H1 (cell line): Measurements from ENCODE around the gene DOK6. TPM values are rescaled to one million over a fixed set of nuclear protein-coding genes. Genes with fewer than 3 reads are reported as not detected.

Experiments
- KDM5A ChIP-seq: fragments of 200-600 bp; IDR thresholded peaks from 2 replicates; pipeline ENCODE4 v1.7.1; 2012; ENCODE audit warnings: mild to moderate bottlenecking, low read length, inconsistent platforms, mixed read lengths
- PHF8 ChIP-seq: fragments of 200-600 bp; sonication (generic); conservative IDR thresholded peaks from 2 replicates; pipeline ENCODE4 v1.7.1; 2012; ENCODE audit warnings: low read depth, mild to moderate bottlenecking, inconsistent platforms, low read length, moderate library complexity
- TAF1 ChIP-seq: IDR thresholded peaks from 2 replicates; pipeline ENCODE4 v1.6.1; 2011; ENCODE audit warnings: mild to moderate bottlenecking, low read depth, low read length
- TCF12 ChIP-seq: IDR thresholded peaks from 2 replicates; pipeline ENCODE4 v1.6.1; 2011; ENCODE audit warnings: low read depth, mild to moderate bottlenecking, low read length
- TEAD4 ChIP-seq: IDR thresholded peaks from 2 replicates; pipeline ENCODE4 v1.6.1; 2012; ENCODE audit warnings: low read depth, low read length, inconsistent platforms, mixed read lengths
- polyA plus RNA-seq, 7 experiments: library from polyadenylated mRNA; depleted of rRNA in 3 of 7; stranded (reverse) in 5 of 7; unstranded in 2 of 7; fragments of >200 nt in 5 of 7; fragments of 200-250 nt in 2 of 7; gene quantifications; 1 replicate in 5 of 7; 2 replicates in 1 of 7; 4 replicates in 1 of 7; pipeline versions ENCODE4 v1.2.1 to v1.2.3, GENCODE V29; 2011 to 2013; ENCODE audit warnings: missing spikeins in 2 of 7, mixed read lengths in 2 of 7
- total RNA-seq: library from RNA; stranded (reverse); fragmentation: NEBNext Ultra II Directional; extraction: Animal tissue kit (Norgen Biotek cat#: 25700); gene quantifications from 2 replicates; pipeline ENCODE4 v1.2.1, GENCODE V29; 2021

The DOK6 gene
- total and polyA plus RNA-seq, 2 of the 8 experiments (the other 6 are each of a cell fraction or from before 2014, with no cell fraction given), result 0.33 to 0.50 TPM

- TF ChIP-seq TEAD4 (no peak), TAF1 (no peak), PHF8 (no peak), KDM5A (no peak), TCF12 (no peak)
These were observed 353.4 kb downstream of the DOK6 start (continued) for GRCh38 chr18:69754108-69754507.
